GM18517 (cell line): ENCODE data around the gene PTEN.
"Not testable (repeated sequence)": the region's sequence is repeated elsewhere in the genome, so short reads cannot be mapped to it uniquely, and the experiment has no call there.

Source experiments
- ATAC-seq: cut with Tn5 transposase; IDR thresholded peaks from one replicate; pipeline ENCODE4 v1.9.1; 2021; ENCODE audit warnings: mild to moderate bottlenecking, moderate library complexity; ENCODE audit not compliant: unreplicated experiment

PTEN gene

GRCh38 chr10:87863053-87863943 is at the start of gene PTEN, which contains the start of gene KLLN:
TSS of gene PTEN (plus strand) at chr10:87863625. CDS start at chr10:87864470, 845 bp downstream.
TSS of gene KLLN (minus strand) at chr10:87863533. CDS start at chr10:87862487, 1,046 bp downstream.
- ATAC-seq: peak; percentile 38

DNA sequence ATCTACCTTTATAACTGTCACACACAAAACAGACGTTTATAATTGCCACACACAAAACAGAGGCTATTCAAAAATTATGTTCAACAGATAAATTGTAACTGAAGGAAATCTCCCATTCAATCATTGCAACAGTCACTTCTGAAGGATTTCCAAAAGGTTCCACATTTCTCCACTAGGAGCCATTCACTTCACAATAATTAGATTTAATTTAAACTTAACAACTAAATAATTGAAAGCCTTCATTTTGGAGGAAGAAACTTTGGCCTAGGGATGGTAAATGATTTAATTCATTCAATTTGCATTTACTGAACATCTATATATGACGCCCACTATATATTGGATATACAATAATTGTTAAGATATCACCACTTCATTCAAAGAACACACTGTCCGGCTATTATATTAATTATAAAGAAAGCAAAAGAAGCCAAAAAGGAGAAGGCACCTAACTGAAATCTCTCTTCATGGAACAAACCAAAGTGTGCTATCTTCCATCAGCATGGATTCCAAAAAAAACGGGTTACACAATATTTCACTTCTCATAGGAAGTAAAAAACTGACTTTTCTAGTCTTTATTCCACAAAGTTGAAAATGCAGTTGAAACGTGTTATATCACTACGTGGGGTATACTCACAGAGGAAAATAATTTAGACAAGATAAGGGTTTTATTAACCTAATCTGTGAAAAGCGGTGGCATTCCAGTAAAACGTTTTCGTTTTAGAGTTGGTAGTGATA is 47.1 kb upstream of the PTEN start:
- no peak for ATAC-seq

- no peak for ATAC-seq
These were observed 46.4 kb upstream of the PTEN start for GRCh38 chr10:87816898-87817608.

DNA sequence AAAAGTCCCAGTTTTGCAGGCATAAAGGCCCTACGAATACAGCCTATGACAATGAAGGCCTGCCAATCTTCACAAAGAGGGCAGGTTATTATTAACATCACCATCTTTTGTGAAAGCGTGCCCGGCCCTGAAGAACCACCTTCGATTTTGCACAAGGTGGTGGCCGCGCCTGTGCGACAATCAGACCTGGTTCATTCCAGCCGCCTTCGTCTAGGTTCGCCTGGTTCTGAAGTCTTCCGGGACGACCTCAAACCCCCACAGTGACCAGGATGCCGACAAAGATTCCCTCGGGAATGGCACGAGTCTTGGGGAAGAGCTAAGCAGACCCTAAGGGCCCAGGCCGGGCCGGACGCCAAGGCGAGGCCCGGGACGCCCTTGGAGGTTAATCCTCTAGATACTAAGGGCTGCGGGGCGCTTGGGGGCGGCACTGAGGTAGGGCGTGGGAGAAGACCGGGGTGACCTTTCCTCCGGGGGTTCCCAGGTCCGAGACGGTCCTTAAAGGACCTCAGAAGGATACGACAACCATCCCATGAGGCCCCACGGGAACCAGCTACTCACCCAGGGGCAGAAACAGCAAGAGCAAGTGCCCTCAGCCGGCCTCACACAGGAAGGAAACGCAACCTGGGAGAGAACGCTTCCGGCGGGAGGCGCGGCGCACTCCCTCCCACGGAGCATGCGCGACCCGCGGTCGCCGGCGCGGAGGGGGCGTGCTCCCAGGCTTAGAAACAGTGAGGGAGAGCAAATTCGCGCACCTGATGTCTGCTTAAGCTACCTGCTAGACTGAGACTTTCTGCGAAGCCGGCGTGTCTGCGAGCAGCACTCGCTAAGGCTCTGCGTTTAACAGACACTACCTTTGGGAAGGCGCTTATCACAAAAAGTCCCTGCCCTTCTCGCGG is 45.6 kb upstream of the PTEN start, which contains the start of gene ATAD1:
Gene ATAD1 (minus strand): TSS at position 618 of the 896 bp plus-strand sequence. CDS start 3,627 bp downstream, outside the sequence.
- ATAC-seq: peak; percentile 66

- ATAC-seq: peak; percentile 52
These were observed 44.7 kb upstream of the PTEN start for GRCh38 chr10:87818505-87819288.

DNA sequence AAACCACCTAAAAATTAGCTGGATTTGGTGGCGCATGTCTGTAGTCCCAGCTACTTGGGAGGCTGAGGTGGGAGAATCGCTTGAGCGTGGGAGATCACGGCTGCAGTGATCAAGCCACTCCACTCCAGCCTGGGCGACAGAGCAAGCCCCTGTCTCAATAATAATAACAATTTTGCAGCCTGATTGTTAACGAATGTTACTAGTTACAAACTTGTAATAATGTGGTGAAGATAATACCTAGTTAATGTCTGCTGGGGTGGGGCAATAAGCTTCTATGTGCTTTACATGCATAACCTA is 44.2 kb upstream of the PTEN start:
- no peak for ATAC-seq

GRCh38 chr10:87826653-87827052 is 36.8 kb upstream of the PTEN start:
- no peak for ATAC-seq

GRCh38 chr10:87827681-87828080 is 35.7 kb upstream of the PTEN start:
- ATAC-seq: no peak

- ATAC-seq: not testable (repeated sequence)
These were observed 34.4 kb upstream of the PTEN start for GRCh38 chr10:87829051-87829450.

DNA sequence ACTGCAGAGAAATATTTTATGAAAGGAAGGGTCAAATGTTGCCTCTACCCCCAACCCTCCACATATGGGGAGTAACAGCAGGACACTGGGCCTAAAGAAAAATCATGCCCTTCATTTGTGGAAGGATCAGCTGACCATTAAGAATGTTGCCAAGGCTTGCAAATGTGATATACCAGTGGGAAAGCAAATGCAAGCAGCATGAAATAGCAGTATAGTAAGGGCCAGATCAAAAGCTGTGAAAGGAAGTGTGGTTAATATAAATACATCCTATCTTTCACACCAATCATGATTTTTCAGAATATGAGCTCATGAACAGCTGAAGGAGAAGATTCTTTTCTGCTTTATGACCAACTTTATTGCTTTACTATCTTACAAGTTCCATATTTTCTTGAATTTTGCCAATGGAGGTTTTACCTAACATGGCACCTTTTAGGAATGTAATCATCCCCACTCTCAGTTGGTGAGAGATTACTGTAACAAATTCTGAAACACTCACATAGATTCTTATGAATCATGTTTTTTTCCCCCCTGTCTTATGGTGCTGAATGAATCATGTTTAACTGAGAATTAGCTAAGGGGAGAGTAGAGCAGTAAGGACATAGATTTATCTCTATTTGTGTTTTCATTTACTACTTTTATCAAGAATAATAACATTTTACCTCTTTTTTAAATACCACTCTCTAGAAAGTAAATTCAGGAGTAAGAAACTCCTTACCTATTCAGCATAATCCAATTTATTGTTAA is 33.3 kb upstream of the PTEN start:
- ATAC-seq: no peak

DNA sequence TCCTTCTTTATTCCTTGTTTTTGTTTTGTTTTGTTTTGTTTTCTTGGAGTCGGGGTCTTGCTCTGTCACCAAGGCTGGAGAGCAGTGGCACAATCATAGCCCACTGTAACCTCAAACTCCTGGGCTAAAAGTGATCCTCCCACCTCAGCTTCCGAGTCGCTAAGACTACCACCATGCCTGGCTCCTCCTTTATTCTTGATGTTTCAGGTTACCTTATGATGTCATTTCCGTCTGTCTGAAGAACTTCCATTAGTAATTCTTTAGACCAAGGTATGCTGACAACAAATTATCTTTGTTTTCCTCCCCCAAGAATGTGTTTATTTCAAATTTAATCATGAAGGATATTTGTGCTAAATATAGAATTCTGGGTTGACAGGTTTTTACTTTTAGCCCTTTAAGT is 27.3 kb upstream of the PTEN start:
- ATAC-seq: no peak

- ATAC-seq: no peak
These were observed 26.0 kb upstream of the PTEN start for GRCh38 chr10:87837445-87837844.

- no peak for ATAC-seq
These were observed 24.8 kb upstream of the PTEN start for GRCh38 chr10:87838650-87839049.

DNA sequence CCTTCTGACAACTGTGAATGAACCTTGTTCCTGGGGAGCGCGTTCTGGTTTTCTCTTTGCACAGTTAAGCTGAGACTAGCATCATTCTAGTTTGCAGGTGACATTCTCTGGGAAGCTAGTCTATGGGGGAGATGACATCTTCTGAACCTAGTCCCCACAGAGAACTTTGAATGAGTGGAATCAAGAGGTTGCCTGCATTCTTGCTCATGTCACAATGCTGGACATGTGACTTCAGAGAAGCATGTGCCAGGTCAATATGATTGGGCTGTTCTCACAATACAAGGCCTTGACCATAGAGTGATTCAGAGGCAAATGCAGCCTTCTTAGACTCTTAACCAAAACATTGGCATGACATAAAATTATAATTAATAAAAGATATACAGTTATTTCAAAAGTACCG is 22.2 kb upstream of the PTEN start:
- no peak for ATAC-seq

GRCh38 chr10:87842220-87842641 is 21.2 kb upstream of the PTEN start:
- ATAC-seq: no peak

GRCh38 chr10:87842776-87843497 is 20.5 kb upstream of the PTEN start:
- ATAC-seq: no peak

DNA sequence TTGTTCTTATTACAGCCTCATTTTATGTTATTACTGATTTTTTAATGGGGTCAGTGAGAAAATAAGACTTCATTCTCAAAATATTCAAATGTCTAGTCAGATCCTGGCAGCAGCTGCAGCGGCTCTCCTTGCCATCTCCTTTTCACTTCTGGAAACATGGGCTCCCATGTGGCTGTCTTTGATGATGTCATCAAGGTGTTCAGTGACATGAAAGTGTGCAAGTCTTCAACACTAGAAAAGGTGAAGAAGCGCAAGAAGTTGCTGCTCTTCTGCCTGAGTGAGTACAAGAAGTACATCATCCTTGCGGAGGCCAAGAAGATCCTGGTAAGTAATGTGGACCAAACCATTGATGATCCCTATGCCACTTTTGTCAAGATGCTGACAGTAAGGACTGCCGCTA is 19.7 kb upstream of the PTEN start:
- ATAC-seq: no peak
